D721Med (cell line): ENCODE measurements around the gene METAP1D.
"Not testable (repeated sequence)": the region's sequence is repeated elsewhere in the genome, so short reads cannot be mapped to it uniquely, and the experiment has no call there.

Source experiments
- DNase-seq: peaks from one replicate; pipeline ENCODE4 v3.0.0; 2011; ENCODE audit warnings: low spot score; ENCODE audit not compliant: insufficient read length
- FAIRE-seq: peaks from 2 replicates; lab custom pipeline; 2011; peaks lifted over from hg19 to GRCh38; lab: Jason Lieb, UNC
- TF ChIP-seq, protein P1 (sequence below): IDR thresholded peaks from 2 replicates; pipeline ENCODE4 v1.5.1; 2012; ENCODE audit warnings: mild to moderate bottlenecking, control low read depth; ENCODE audit not compliant: insufficient read depth; ENCODE audit errors: missing control alignments

The METAP1D gene

DNA sequence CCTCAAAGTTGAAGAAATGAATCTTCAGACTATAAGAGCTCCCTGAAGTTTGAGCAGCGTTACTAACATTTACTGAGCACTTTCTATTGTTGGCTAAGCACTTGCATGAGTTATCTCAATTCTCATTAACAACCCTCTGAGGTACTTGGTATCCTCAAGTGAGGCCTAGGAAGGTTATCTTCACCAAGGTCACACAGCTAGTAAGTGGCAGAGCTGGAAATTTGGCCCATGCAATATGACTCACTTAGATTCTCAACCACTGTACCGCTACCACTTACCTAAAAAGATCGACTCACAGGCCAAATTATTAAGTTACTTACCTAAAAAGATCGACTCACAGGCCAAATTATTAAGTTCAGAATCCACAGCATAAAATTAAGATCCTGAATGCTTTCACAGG, 8.7 kb upstream of the METAP1D start:
- DNase-seq (no peak), FAIRE-seq (no peak)
- TF ChIP-seq, protein P1, sequence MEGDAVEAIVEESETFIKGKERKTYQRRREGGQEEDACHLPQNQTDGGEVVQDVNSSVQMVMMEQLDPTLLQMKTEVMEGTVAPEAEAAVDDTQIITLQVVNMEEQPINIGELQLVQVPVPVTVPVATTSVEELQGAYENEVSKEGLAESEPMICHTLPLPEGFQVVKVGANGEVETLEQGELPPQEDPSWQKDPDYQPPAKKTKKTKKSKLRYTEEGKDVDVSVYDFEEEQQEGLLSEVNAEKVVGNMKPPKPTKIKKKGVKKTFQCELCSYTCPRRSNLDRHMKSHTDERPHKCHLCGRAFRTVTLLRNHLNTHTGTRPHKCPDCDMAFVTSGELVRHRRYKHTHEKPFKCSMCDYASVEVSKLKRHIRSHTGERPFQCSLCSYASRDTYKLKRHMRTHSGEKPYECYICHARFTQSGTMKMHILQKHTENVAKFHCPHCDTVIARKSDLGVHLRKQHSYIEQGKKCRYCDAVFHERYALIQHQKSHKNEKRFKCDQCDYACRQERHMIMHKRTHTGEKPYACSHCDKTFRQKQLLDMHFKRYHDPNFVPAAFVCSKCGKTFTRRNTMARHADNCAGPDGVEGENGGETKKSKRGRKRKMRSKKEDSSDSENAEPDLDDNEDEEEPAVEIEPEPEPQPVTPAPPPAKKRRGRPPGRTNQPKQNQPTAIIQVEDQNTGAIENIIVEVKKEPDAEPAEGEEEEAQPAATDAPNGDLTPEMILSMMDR: no peak

DNA sequence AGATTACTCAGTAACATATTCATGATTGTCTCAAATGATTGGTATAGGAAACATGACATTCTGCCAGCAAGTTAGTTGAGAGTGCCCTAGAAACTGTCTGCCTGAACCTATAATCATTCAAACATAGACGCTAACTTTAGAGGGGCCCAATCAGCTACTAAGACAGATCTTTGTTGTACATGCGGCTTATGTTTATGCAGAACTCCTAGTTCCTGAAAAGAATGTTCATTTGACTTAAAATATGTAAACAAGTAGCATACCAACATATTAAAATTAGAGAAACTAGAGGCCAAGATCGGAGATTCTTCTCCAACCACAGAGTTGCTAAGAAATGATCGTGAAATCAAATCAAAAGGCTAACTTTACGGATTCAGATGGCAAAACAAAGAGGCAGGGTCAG, 4.2 kb upstream of the METAP1D start:
- FAIRE-seq: no peak
- no peak for DNase-seq
- TF ChIP-seq, protein P1: no peak

DNA sequence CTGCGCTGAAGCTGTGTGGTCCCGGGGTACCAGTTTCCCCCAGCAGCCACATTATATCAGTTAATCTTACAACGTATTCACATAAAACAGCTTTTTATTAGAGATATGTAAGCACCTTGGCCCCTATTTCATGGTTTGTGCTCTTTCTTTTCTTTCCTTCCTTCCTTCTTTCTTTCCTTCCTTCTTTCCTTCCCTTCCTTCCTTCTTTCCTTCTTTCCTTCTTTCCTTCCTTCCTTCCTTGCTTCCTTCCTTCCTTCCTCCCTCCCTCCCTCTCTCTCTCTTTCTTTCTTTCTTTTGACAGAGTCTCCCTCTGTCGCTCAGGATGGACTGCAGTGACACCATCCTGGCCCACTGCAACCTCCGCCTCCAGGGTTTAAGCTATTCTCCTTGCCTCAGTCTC, 3.7 kb upstream of the METAP1D start:
- no peak for FAIRE-seq
- TF ChIP-seq, protein P1: no peak
- no peak for DNase-seq

DNA sequence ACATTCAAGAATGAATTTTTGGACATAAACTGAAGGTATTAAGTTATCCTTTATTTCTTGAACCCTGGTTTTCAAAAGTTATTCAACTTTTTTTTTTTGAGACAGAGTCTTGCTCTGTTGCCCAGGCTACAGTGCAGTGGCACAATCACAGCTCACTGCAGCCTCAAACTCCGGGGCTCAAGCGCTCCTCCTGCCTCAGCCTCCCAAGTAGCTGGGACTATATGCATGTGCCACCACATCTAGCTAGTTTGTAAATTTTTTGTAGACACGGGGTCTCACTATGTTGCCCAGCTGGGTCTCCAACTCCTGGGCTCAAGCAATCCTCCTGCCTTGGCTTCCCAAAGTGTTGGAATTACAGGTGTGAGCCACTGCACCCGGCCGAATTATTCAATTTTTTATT, 2.7 kb upstream of the METAP1D start:
- not testable (repeated sequence) for DNase-seq, FAIRE-seq

DNA sequence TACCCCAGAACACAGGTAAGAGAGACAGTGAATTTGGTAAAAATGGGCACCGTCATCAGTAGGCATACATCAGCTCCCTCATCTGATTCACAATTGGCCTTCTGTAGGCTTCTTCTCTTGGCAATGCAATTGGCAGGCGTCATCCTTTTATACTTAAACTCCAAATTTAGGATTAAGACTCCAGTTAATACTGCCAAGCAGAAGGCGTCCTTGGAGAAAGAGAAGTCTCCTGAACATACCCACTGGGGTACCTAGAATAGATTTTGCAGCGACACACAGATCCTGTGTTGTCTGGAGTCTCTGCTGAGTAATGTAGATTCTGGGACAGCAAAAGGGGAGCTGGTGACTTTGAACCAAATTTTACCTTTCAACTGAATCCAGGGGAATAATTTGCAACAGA, 592 bp upstream of the METAP1D start:
- DNase-seq: no peak
- TF ChIP-seq, protein P1: no peak

GRCh38 chr2:172000696-172001361, 1.1 kb downstream of the METAP1D start:
- FAIRE-seq (no peak), DNase-seq (no peak)

More for the DNA sequence above, 592 bp upstream of the METAP1D start:
- FAIRE-seq: no peak

DNA sequence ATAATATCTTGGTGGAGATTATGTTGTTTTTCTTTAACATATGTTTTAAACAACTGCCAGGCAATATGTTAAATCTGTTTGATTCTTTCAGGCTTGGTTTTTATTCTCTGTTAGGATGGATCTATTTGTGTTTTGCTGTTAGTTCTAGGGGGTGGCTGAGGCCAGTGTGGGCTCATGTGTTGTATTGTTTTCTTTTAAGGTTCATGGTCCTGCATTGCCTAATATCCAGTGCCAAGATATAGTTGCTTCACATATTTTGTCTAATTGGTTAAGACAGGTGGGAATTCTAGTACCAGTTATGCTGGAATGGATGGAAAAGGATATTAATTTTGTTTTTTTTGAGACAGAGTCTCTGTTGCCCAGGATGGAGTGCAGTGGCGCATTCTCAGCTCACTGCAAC, 7.6 kb downstream of the METAP1D start:
- FAIRE-seq: no peak
- TF ChIP-seq, protein P1: no peak
- no peak for DNase-seq

More at GRCh38 chr2:172000696-172001361, 1.1 kb downstream of the METAP1D start:
- TF ChIP-seq, protein P1: no peak

DNA sequence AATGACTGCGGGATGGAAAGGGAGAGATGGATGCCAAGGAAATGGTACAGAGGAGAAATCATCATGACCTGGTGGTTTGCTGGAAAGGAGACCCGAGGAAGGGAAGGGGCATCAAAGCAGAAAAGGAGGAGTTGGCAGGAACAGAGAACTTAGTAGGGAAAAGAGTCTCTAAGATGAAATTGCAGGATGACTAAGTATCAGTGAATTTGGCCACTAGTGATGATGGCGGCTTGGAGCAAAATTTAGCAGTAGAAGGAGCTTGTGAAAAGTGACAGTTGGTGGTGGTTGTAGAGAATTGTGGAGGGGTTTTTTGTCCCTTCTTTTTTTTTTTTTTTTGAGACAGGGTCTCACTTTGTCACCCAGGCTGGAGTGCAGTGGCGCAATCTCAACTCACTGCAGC, 10.1 kb downstream of the METAP1D start:
- DNase-seq: no peak
- TF ChIP-seq, protein P1: no peak
- FAIRE-seq: no peak
